Thoracic aorta endothelial cell (primary cell): ENCODE results near the gene DCDC1. TPM values are rescaled to one million over a fixed set of nuclear protein-coding genes. Genes with fewer than 3 reads are reported as not detected.

Experiments used
- total RNA-seq: library from RNA; depleted of rRNA; stranded (reverse); fragments of >200 nt; gene quantifications from 2 replicates; pipeline ENCODE4 v1.2.3, GENCODE V29; 2012

DCDC1 gene
- total RNA-seq: under 0.01 and 0.50 TPM in 2 replicates

GRCh38 chr11:31369348-31370329 lies at the start of gene DCDC1, which contains the start of gene DNAJC24:
TSS of gene DCDC1 (minus strand) at chr11:31369739. CDS start at chr11:31328280, 41,459 bp downstream.
TSS of gene DNAJC24 (plus strand) at chr11:31369860. CDS start at chr11:31370749, 889 bp downstream.

Other genes starting within 250 kb of the DCDC1 start
- 26.7 and 28.5 TPM in 2 replicates for gene DNAJC24, start 121 bp upstream of the DCDC1 start, total RNA-seq
- gene IMMP1L, start 139.9 kb upstream of the DCDC1 start, total RNA-seq: 15.4 and 18.6 TPM in 2 replicates
- gene ELP4, start 140.0 kb upstream of the DCDC1 start, total RNA-seq: 24.1 and 29.8 TPM in 2 replicates